ENCODE results near the gene CCL24. TPM values are rescaled to one million over a fixed set of nuclear protein-coding genes. Genes with fewer than 3 reads are reported as not detected.
"Not testable (repeated sequence)": the region's sequence is repeated elsewhere in the genome, so short reads cannot be mapped to it uniquely, and the experiment has no call there.

CCL24 gene
- total RNA-seq, 2 donors from 2014 or later, result not detected

DNA sequence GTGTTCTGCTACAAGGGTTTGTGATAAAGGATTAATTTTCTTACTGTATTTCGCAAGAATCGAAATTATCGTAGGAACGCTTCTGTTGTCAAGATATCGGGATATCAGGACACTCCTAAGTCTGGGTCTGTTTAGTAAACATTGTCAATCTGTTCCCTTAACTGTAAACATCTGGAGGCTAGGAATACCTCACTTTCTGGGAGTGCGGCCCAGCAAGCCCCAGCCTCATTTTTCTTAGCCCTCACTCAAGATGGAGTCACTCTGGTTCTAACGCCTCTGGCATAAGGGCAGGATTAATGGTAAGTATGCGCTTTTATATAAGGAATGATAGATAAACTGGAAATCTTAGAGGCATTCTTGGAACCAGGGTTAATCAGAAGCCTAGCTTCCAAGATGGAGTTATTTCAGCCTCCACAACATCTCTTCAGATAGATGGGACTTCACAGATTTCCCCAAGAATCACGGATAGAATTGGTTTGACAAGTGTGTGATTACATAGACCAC lies 30.1 kb upstream of the CCL24 start:
- Mint-ChIP-seq H3K4me3 (no peak overlapping the region), H3K27ac (no peak overlapping the region)

DNA sequence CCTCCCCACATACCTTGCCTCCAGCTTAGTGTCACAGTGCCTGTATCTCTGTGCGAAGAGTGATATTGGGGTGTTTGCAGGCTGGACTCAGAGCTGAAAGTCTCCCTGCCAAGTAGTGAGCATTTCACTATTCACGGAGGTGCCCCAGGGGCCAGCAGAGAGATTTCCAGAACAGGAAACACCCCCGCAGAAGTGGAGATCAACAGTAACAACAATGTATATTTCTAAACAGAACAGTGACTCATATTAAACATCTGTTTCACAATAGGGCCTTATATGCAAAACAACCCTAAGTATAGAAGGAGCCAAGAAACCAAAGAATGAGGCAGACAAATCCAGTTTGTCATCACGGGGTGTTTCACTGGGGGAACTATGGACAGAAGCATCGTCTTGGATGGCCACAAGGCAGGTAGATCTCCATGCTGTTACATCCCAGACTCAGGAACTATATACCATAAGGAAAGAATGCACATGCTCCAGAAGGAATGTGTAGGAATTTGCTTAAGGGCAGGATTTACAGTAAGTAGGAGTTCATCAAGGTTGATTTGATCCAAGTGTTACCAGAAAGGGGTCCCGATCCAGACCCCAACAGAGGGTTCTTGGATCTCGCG lies 29.3 kb upstream of the CCL24 start:
- WGBS, 2 experiments (ENCODE audit: insufficient coverage in 1 of 2, insufficient read length in 1 of 2), result 87 to 94% methylated on average over 6 to 8 of the region's 8 CpGs
- H3K4me3 ChIP-seq (ENCODE audit: low read length), result no peak overlapping the region
- H3K9me3 ChIP-seq (ENCODE audit: control insufficient read depth, low read length), result no peaks in the 10 kb centered on the region
- H3K27ac ChIP-seq (ENCODE audit: low read depth, low read length), result no peak overlapping the region
- H3K36me3 ChIP-seq (ENCODE audit: control insufficient read depth, insufficient read depth, low read length), result no peaks in the 10 kb centered on the region
- H3K27me3 ChIP-seq (ENCODE audit: control insufficient read depth, insufficient read depth, low read length, poor library complexity, severe bottlenecking), result no peaks in the 10 kb centered on the region
- H3K9ac ChIP-seq (ENCODE audit: extremely low read depth, low read length, poor library complexity, severe bottlenecking), result no peak overlapping the region
- no peak overlapping the region for H3K27ac Mint-ChIP-seq
- no peaks in the 10 kb centered on the region for H3K4me1 ChIP-seq (ENCODE audit: control insufficient read depth, insufficient read depth, low read length)
- TF ChIP-seq, protein P1, sequence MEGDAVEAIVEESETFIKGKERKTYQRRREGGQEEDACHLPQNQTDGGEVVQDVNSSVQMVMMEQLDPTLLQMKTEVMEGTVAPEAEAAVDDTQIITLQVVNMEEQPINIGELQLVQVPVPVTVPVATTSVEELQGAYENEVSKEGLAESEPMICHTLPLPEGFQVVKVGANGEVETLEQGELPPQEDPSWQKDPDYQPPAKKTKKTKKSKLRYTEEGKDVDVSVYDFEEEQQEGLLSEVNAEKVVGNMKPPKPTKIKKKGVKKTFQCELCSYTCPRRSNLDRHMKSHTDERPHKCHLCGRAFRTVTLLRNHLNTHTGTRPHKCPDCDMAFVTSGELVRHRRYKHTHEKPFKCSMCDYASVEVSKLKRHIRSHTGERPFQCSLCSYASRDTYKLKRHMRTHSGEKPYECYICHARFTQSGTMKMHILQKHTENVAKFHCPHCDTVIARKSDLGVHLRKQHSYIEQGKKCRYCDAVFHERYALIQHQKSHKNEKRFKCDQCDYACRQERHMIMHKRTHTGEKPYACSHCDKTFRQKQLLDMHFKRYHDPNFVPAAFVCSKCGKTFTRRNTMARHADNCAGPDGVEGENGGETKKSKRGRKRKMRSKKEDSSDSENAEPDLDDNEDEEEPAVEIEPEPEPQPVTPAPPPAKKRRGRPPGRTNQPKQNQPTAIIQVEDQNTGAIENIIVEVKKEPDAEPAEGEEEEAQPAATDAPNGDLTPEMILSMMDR (conservative IDR thresholded peaks at IDR 0.05), result no peak
- peaks cover 19% of the 10 kb centered on the region for H3K27me3 Mint-ChIP-seq (ENCODE audit: insufficient read depth)
- no peaks in the 10 kb centered on the region for H3K9me3 Mint-ChIP-seq
- no peak overlapping the region for H3K4me3 Mint-ChIP-seq
- no peak for DNase-seq
- H3K36me3 Mint-ChIP-seq (ENCODE audit: low read depth), result no peaks in the 10 kb centered on the region
- no peaks in the 10 kb centered on the region for H3K4me1 Mint-ChIP-seq

More for the DNA sequence above, 30.1 kb upstream of the CCL24 start:
- Mint-ChIP-seq H3K4me1 (no peaks in the 10 kb centered on the region), H3K9me3 (no peaks in the 10 kb centered on the region), H3K36me3 (ENCODE audit: low read depth) (no peaks in the 10 kb centered on the region), H3K27me3 (ENCODE audit: insufficient read depth) (peaks cover 17% of the 10 kb centered on the region)
- no peak overlapping the region for H3K9ac ChIP-seq (ENCODE audit: extremely low read depth, low read length, poor library complexity, severe bottlenecking)
- TF ChIP-seq, protein P1 (conservative IDR thresholded peaks at IDR 0.05), result no peak
- no peak overlapping the region for H3K27ac ChIP-seq (ENCODE audit: low read depth, low read length)
- H3K4me3 ChIP-seq (ENCODE audit: low read length), result no peak overlapping the region
- no peaks in the 10 kb centered on the region for H3K27me3 ChIP-seq (ENCODE audit: control insufficient read depth, insufficient read depth, low read length, poor library complexity, severe bottlenecking)
- 84 to 94% methylated on average over 6 to 9 of the region's 9 CpGs for WGBS, 2 experiments (ENCODE audit: insufficient coverage in 1 of 2, insufficient read length in 1 of 2)
- no peak for DNase-seq
- H3K4me1 ChIP-seq (ENCODE audit: control insufficient read depth, insufficient read depth, low read length), result no peaks in the 10 kb centered on the region
- no peaks in the 10 kb centered on the region for H3K9me3 ChIP-seq (ENCODE audit: control insufficient read depth, low read length)
- H3K36me3 ChIP-seq (ENCODE audit: control insufficient read depth, insufficient read depth, low read length), result no peaks in the 10 kb centered on the region

DNA sequence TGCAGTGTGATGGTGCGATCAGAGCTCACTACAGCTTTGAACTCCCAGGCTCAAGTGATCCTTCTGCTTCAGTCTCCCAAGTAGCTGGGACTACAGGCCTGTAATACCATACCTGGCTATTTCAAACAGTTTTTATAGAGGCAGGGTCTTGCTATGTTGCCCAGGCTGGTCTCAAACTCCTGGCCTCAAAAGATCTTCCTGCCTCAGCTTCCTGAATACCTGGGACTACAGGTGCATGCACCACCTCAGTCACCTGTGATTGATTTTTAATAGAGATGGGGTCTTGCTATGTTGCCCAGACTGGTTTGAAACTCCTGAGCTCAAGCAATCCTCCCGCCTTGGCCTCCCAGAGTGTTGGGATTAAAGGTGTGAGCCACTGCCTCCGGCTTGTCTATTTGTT lies 26.4 kb upstream of the CCL24 start:
- no peak overlapping the region for H3K27ac Mint-ChIP-seq
- no peaks in the 10 kb centered on the region for H3K4me1 ChIP-seq (ENCODE audit: control insufficient read depth, insufficient read depth, low read length)
- no peaks in the 10 kb centered on the region for H3K9me3 ChIP-seq (ENCODE audit: control insufficient read depth, low read length)
- no peaks in the 10 kb centered on the region for H3K36me3 Mint-ChIP-seq (ENCODE audit: low read depth)
- no peaks in the 10 kb centered on the region for H3K4me1 Mint-ChIP-seq
- H3K27me3 Mint-ChIP-seq (ENCODE audit: insufficient read depth), result peaks cover 10% of the 10 kb centered on the region
- no peaks in the 10 kb centered on the region for H3K27me3 ChIP-seq (ENCODE audit: control insufficient read depth, insufficient read depth, low read length, poor library complexity, severe bottlenecking)
- no peak overlapping the region for H3K9ac ChIP-seq (ENCODE audit: extremely low read depth, low read length, poor library complexity, severe bottlenecking)
- no peak overlapping the region for H3K27ac ChIP-seq (ENCODE audit: low read depth, low read length)
- H3K9me3 Mint-ChIP-seq, result no peaks in the 10 kb centered on the region
- 89 to 97% methylated on average over 3 of the region's 3 CpGs for WGBS, 2 experiments (ENCODE audit: insufficient coverage in 1 of 2, insufficient read length in 1 of 2)
- no peak overlapping the region for H3K4me3 ChIP-seq (ENCODE audit: low read length)
- no peak for DNase-seq
- TF ChIP-seq, protein P1 (conservative IDR thresholded peaks at IDR 0.05), result no peak
- H3K36me3 ChIP-seq (ENCODE audit: control insufficient read depth, insufficient read depth, low read length), result no peaks in the 10 kb centered on the region
- no peak overlapping the region for H3K4me3 Mint-ChIP-seq

DNA sequence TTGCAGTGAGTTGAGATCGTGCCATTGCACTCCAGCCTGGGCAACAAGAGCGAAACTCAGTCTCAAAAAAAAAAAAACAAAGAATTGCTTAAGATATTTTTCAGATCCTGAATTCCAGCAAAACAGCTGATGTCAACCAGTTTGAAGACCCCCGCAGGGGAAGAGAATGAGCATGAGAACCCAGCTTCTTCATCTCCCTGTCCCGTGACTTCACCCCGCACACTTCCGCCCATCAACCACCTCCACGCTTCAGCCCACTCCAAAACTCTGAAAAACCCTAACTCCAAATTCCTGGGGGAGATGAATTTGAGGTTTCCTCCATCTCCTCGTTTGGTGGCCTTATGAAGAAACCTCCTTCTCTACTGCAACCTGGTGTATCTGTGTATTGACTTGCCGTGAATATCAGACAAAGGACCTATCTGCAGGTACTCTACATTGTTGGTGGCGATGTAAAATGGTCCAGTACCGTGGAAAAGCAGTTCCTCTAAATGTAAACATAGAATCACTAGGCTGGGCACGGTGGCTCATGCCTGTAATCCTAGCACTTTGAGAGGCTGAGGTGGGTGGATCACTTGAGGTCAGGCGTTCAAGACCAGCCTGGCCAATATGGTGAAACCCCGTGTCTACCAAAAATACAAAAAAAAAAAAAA lies 24.8 kb upstream of the CCL24 start:
- not testable (repeated sequence) for H3K27ac Mint-ChIP-seq; H3K27me3 ChIP-seq (ENCODE audit: control insufficient read depth, insufficient read depth, low read length, poor library complexity, severe bottlenecking); H3K9me3 ChIP-seq (ENCODE audit: control insufficient read depth, low read length); H3K4me1 Mint-ChIP-seq; H3K36me3 ChIP-seq (ENCODE audit: control insufficient read depth, insufficient read depth, low read length); H3K36me3 Mint-ChIP-seq (ENCODE audit: low read depth); H3K4me3 ChIP-seq (ENCODE audit: low read length); H3K4me3 Mint-ChIP-seq; H3K9me3 Mint-ChIP-seq; H3K27ac ChIP-seq (ENCODE audit: low read depth, low read length); H3K9ac ChIP-seq (ENCODE audit: extremely low read depth, low read length, poor library complexity, severe bottlenecking); H3K27me3 Mint-ChIP-seq (ENCODE audit: insufficient read depth); H3K4me1 ChIP-seq (ENCODE audit: control insufficient read depth, insufficient read depth, low read length); DNase-seq
- WGBS, 2 experiments (ENCODE audit: insufficient coverage in 1 of 2, insufficient read length in 1 of 2), result 88 to 89% methylated on average over 9 to 13 of the region's 14 CpGs

All from endodermal cell (in vitro differentiated cells).